ENCODE data around the gene YIPF1. TPM values are rescaled to one million over a fixed set of nuclear protein-coding genes. Genes with fewer than 3 reads are reported as not detected.

The YIPF1 gene
- total RNA-seq, 1 donor from 2014 or later = 30.3 TPM

Other genes with a start within 250 kb of the YIPF1 start
- gene GLIS1, start 150.6 kb downstream of the YIPF1 start, total RNA-seq = 0.17 and 0.60 TPM in 2 replicates
- gene NDC1, start 51.5 kb downstream of the YIPF1 start, total RNA-seq = 23.3 and 35.1 TPM in 2 replicates
- not detected in 2 replicates for gene DIO1, start 4.4 kb upstream of the YIPF1 start, total RNA-seq
- 20.5 and 23.7 TPM in 2 replicates for gene IFT25, start 55.9 kb upstream of the YIPF1 start, total RNA-seq
- 38.6 and 40.8 TPM in 2 replicates for gene LRRC42, start 56.6 kb upstream of the YIPF1 start, total RNA-seq
- not detected in 2 replicates for gene LDLRAD1, start 128.4 kb upstream of the YIPF1 start, total RNA-seq
- gene TMEM59, start 163.4 kb upstream of the YIPF1 start, total RNA-seq = 227 and 426 TPM in 2 replicates
- gene TCEANC2, start 163.8 kb upstream of the YIPF1 start, total RNA-seq = 2.1 and 5.3 TPM in 2 replicates